Measurements from ENCODE around the gene CABLES2. TPM values are rescaled to one million over a fixed set of nuclear protein-coding genes. Genes with fewer than 3 reads are reported as not detected.
A peak's percentile ranks its signal among the peaks of the same experiment; 100 is the strongest.

Gene CABLES2
- total and polyA plus RNA-seq, 4 donors: 0.92 to 3.2 (median 2.0) TPM

GRCh38 chr20:62365814-62366369 is 41.2 kb downstream of the CABLES2 start:
- Histone ChIP-seq H3K27me3 (ENCODE audit: control insufficient read depth in 4 of 4, insufficient read depth in 4 of 4, low read length in 3 of 4) (no peaks in the 10 kb centered on the region), H3K9ac (ENCODE audit: low read depth in 1 of 2, low read length in 2 of 2) (peak overlapping the region in 1 of 2 donors; percentile 14), H3K4me3 (ENCODE audit: low read depth in 1 of 3, low read length in 3 of 3) (peak overlapping the region in 2 of 3 donors; percentile 58 to 79), H3K36me3 (ENCODE audit: control insufficient read depth in 4 of 4, insufficient read depth in 3 of 4, low read depth in 1 of 4, low read length in 3 of 4) (peaks cover 0 to 2% (median 0%) of the 10 kb centered on the region in 4 donors), H3K9me3 (ENCODE audit: control insufficient read depth in 4 of 4, low read length in 3 of 4) (no peaks in the 10 kb centered on the region), H3K27ac (ENCODE audit: low read depth in 1 of 2, low read length in 2 of 2) (peak overlapping the region; percentile 40 to 76), H3K4me1 (ENCODE audit: control insufficient read depth in 4 of 4, insufficient read depth in 4 of 4, low read length in 3 of 4) (peaks cover 46 to 93% (median 69%) of the 10 kb centered on the region in 4 donors)
- DNase-seq (ENCODE audit: low spot score): no peak
- WGBS: 55% methylated on average over 10 of the region's 10 CpGs
- no peak for TF ChIP-seq TAF1 (conservative IDR thresholded peaks at IDR 0.05)
- TF ChIP-seq JUND (IDR thresholded peaks at IDR 0.05): no peak
- no peak for TF ChIP-seq FOXA2 (IDR thresholded peaks at IDR 0.05)
- TF ChIP-seq HNF4A (conservative IDR thresholded peaks at IDR 0.05): no peak
- TF ChIP-seq GABPA (IDR thresholded peaks at IDR 0.05 in 1 of 2, conservative IDR thresholded peaks at IDR 0.05 in 1 of 2): no peak
- TF ChIP-seq RAD21 (IDR thresholded peaks at IDR 0.05): no peak

GRCh38 chr20:62364911-62365736 is 42.0 kb downstream of the CABLES2 start:
- H3K4me1 ChIP-seq (ENCODE audit: control insufficient read depth in 4 of 4, insufficient read depth in 4 of 4, low read length in 3 of 4): peaks cover 44 to 85% (median 65%) of the 10 kb centered on the region in 4 donors
- H3K9me3 ChIP-seq (ENCODE audit: control insufficient read depth in 4 of 4, low read length in 3 of 4): no peaks in the 10 kb centered on the region
- peaks cover 0 to 2% (median 0%) of the 10 kb centered on the region in 4 donors for H3K36me3 ChIP-seq (ENCODE audit: control insufficient read depth in 4 of 4, insufficient read depth in 3 of 4, low read depth in 1 of 4, low read length in 3 of 4)
- H3K9ac ChIP-seq (ENCODE audit: low read depth in 1 of 2, low read length in 2 of 2): no peak overlapping the region
- H3K4me3 ChIP-seq (ENCODE audit: low read depth in 1 of 3, low read length in 3 of 3): no peak overlapping the region
- peak overlapping the region; percentile 40 to 41 for H3K27ac ChIP-seq (ENCODE audit: low read depth in 1 of 2, low read length in 2 of 2)
- no peak for DNase-seq (ENCODE audit: low spot score)
- no peaks in the 10 kb centered on the region for H3K27me3 ChIP-seq (ENCODE audit: control insufficient read depth in 4 of 4, insufficient read depth in 4 of 4, low read length in 3 of 4)
- WGBS: 71% methylated on average over 27 of the region's 27 CpGs
- TF ChIP-seq HNF4G (IDR thresholded peaks at IDR 0.05) (no peak), GABPA (IDR thresholded peaks at IDR 0.05 in 1 of 2, conservative IDR thresholded peaks at IDR 0.05 in 1 of 2) (no peak), JUND (IDR thresholded peaks at IDR 0.05) (no peak), RAD21 (IDR thresholded peaks at IDR 0.05) (no peak), SP1 (IDR thresholded peaks at IDR 0.05) (no peak), FOXA1 (IDR thresholded peaks at IDR 0.05) (no peak), MAX (IDR thresholded peaks at IDR 0.05) (no peak), EGR1 (IDR thresholded peaks at IDR 0.05; ENCODE audit: low read depth in 2 of 2) (no peak)

- no peak overlapping the region for H3K4me3 ChIP-seq (ENCODE audit: low read depth in 1 of 3, low read length in 3 of 3)
- no peak for DNase-seq (ENCODE audit: low spot score)
Measured at GRCh38 chr20:62363920-62364851, 42.9 kb downstream of the CABLES2 start.

More at GRCh38 chr20:62363920-62364851, 42.9 kb downstream of the CABLES2 start:
- no peaks in the 10 kb centered on the region for H3K9me3 ChIP-seq (ENCODE audit: control insufficient read depth in 4 of 4, low read length in 3 of 4)
- peak in 1 of 2 donors; percentile 19 for TF ChIP-seq JUND (IDR thresholded peaks at IDR 0.05)
- TF ChIP-seq HNF4A (conservative IDR thresholded peaks at IDR 0.05): no peak
- no peak for TF ChIP-seq YY1 (IDR thresholded peaks at IDR 0.05)
- 82% methylated on average over 22 of the region's 22 CpGs for WGBS
- no peaks in the 10 kb centered on the region for H3K27me3 ChIP-seq (ENCODE audit: control insufficient read depth in 4 of 4, insufficient read depth in 4 of 4, low read length in 3 of 4)
- H3K27ac ChIP-seq (ENCODE audit: low read depth in 1 of 2, low read length in 2 of 2): peak overlapping the region; percentile 3 to 12
- peaks cover 0 to 2% (median 0%) of the 10 kb centered on the region in 4 donors for H3K36me3 ChIP-seq (ENCODE audit: control insufficient read depth in 4 of 4, insufficient read depth in 3 of 4, low read depth in 1 of 4, low read length in 3 of 4)
- peaks cover 43 to 79% (median 56%) of the 10 kb centered on the region in 4 donors for H3K4me1 ChIP-seq (ENCODE audit: control insufficient read depth in 4 of 4, insufficient read depth in 4 of 4, low read length in 3 of 4)
- H3K9ac ChIP-seq (ENCODE audit: low read depth in 1 of 2, low read length in 2 of 2): no peak overlapping the region

All from liver (tissue), 9 donors.